GM21381 (cell line): ENCODE data around the gene CDKL4.
"Not testable (repeated sequence)": the region's sequence is repeated elsewhere in the genome, so short reads cannot be mapped to it uniquely, and the experiment has no call there.

ENCODE experiments used
- ATAC-seq: cut with Tn5 transposase; IDR thresholded peaks from one replicate; pipeline ENCODE4 v1.9.1; 2021; ENCODE audit warnings: mild to moderate bottlenecking, moderate library complexity; ENCODE audit not compliant: unreplicated experiment

CDKL4 gene

DNA sequence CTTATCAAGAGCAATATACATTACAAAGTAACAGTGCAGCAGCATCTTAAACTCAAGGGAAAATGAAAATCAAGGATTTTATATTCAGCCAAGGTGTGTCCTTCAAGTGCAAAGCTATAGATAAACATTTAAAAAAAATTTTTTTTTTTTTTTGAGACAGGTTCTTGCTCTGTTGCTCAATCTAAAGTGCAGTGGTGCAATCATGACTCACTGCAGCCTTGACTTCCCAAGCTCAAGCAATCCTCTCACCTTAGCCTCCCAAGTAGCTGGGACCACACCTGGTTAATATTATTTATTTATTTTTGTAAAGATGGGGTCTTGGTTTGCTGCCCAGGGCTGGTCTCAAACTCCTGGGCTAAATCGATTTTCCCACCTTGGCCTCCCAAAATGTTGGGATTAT lies 9.0 kb downstream of the CDKL4 start:
- ATAC-seq = no peak

GRCh38 chr2:39232141-39232540 lies 11.6 kb downstream of the CDKL4 start:
- ATAC-seq = no peak

- peak; percentile 22 for ATAC-seq
Measured at GRCh38 chr2:39228413-39229209, 15.2 kb downstream of the CDKL4 start.

DNA sequence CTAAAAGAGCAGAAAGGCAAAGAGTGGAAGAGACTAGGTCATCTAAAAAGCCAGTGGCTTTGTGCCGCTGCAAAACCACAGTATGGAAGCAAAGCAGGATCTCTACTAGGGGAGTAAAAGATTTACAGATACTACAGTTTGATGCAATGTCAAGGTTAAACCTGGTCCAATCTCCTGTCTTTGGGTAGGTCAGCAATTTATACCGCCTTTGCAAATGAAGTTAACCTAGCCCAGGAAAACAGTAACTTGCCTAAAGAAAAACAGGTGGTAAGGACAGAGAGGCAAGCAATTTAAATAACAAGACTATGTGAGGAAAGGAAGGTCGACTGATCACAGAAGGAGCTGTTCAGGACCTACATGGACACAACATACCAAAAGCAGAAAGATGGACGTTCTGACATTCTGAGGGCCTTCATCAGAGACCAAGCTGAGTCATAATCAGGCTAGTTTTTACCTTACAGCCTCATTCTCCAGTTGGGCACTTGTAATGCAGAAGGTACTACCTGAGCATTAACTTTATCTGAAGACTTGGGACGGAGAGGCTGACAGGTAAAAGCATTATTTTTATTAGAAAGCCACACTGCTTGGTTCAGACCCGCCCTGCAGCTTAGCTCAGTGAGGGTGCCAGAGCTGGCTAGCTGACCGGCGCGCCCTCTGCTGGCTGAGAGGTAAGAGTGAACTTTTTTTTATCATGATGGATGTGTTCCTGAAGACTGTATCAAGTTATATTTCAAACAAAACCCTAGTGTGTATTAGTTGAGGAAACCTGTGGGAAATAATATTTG lies 15.9 kb downstream of the CDKL4 start:
- peak; percentile 77 for ATAC-seq

DNA sequence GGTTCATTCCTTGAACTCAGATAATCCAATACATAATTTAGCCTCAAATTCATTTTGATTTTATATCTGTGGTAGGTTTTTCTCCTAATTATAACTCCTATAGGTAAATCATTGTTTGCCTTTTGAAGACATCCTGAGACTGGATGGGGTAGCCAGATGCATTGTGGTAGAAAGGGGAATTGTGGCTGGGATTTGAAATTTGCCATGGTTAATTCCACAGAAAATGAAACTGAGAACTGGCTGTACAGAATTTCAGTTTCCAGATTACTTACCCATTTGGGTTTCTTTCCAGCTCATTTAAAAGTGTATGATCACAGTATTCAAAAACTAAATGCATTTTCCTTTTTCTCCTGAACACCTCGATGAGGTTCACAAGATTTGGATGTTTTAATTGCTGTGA lies 18.2 kb downstream of the CDKL4 start:
- ATAC-seq = no peak

GRCh38 chr2:39223909-39224308 lies 19.9 kb downstream of the CDKL4 start:
- ATAC-seq = no peak

DNA sequence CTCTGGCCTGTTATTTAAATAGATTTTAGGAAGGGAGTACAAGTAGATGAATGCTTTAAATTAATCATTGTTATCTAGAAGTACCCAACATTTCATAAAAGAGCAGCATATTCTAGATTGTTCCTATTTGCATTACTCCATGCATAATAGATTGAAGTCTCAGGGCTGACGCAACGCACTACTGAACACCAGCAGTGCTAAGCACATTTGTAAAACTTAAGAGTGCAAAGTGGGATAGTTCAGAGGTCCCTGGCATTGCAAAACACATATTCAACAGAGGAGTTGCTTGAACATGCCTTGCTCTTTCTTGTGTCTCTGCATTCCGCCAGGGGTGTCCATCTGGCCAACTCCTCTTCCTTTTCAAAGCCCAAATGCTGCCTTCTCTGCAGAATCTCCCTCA lies 22.3 kb downstream of the CDKL4 start:
- ATAC-seq = no peak

- ATAC-seq = no peak
Measured at GRCh38 chr2:39220136-39220535, 23.6 kb downstream of the CDKL4 start.

GRCh38 chr2:39218391-39218790 lies 25.4 kb downstream of the CDKL4 start:
- no peak for ATAC-seq

- peak; percentile 38 for ATAC-seq
Measured at GRCh38 chr2:39217192-39217550, 26.6 kb downstream of the CDKL4 start.

DNA sequence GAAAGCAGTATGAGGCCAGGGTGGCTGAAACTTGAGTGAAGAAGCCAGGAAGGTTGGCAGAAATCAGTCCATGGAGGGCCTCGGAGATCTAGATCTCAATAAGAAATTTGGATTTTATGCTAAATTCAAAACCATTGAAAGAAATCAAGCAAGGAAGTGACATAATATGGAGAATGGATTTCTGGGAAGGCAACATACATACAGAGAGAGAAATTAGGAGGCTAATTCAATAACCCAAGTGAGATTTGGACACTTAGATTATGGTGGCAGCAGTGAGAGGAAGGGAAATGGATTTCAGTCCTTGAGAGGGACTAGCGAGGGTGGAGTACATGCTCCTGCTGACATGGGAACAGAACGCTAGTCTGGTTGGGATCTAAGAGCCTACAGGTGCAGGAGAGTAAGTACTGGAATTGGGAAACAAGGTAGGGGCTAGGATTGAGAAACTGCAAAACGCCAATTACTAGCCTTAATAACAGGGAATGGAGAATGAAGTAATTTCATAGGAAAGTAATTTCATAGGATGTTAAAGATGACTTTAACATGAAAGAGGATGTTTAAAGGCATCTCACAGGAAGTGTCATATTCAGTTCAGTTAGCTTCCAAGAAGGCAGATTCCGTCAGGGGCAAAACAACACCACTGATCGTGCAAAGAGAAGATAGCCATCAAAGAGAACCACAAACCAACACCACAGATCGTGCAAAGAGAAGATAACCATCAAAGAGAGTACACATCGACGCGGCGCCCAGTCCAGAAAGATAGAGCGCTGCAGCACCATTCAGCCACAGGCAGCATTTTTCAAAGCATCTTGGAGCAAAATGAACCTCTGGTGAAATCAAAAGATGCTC lies 27.2 kb downstream of the CDKL4 start:
- ATAC-seq = peak; percentile 65

DNA sequence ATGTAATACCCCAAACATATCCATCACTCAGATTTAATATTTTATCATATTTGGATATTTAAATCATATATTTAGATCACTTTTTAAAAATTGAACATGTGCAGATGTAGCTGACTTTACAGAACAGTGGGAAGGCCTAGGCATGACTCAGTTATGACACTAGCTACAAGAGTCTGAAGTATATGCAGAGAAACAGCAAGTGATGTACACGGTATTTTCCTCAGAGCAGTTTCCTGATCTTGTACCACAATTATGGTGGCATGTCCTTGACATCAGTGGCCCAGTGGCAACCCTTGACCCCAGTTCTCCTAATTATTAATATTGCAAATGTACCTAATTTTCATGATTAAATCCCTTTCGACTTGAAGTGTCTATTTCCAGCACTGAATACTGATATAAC lies 28.2 kb downstream of the CDKL4 start:
- ATAC-seq = no peak

- ATAC-seq = no peak
Measured at GRCh38 chr2:39213015-39213414, 30.8 kb downstream of the CDKL4 start.

DNA sequence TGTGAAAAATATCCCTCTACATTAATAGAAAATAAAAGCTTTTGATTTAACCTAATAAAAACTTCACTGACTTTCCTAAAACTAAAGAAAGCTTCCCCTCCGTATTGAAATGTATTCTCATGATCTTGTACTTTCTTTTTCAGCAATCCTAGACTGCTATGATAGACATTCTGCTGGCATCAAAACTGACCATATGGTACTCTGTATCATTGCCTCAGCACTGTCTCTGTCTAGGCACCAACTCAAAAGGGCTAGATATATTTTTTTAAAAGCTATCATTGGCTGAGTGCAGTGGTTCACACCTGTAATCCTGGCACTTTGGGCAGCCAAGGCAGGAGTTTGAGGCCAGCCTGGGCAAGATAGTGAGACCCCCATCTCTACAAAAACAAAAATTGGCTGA lies 32.9 kb downstream of the CDKL4 start:
- ATAC-seq = no peak

DNA sequence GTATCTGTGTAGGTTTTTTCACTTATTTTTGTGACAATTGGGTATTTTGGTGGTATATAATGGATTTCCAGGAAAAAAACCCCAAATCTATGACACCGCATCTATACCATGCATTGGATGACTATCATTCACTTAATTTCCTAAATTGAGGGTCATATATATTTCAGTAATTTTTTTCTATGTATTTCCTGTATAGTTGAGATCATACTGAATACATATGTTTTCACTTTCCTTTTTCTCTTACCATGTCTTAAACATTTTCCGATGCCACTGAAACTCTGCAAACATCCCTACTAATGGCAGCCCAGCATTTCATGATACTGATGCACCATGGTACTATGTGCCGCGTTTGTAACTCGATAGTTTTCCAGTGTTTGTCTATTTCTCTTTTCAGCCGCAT lies 40.4 kb downstream of the CDKL4 start:
- no peak for ATAC-seq

DNA sequence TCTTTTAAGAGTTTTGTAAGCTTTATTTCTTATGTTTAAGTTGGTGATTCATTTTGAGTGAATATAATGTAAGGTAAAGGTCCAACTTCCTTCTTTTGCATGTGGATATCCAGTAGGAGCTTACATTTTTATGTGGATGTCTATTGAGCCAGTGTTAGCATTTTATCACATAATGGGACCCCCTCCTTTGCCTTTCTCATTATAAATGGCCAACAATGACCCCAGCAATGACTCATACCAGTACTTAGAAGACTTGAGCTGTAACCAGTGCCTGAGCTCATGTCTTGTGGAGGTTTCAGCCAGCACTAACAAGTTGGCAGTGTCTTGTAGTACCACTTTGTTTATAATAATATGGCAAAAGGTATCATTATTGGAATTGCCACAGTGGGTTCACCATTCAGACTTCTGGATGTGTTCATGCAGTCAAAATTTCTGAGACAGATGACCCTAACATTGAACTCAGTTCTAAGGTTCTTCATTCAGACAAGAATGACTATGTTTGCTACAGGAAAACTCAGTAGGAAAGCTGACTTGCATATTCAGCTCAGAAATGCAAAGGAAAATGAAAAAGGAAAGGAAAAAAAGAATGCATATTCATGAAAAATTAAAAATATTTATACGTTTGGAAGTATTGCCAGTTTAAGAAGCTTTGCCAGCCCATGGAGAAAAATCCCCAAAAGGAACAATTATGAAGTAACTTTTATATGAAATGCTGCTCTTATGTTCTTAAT lies 41.0 kb downstream of the CDKL4 start:
- no peak for ATAC-seq

DNA sequence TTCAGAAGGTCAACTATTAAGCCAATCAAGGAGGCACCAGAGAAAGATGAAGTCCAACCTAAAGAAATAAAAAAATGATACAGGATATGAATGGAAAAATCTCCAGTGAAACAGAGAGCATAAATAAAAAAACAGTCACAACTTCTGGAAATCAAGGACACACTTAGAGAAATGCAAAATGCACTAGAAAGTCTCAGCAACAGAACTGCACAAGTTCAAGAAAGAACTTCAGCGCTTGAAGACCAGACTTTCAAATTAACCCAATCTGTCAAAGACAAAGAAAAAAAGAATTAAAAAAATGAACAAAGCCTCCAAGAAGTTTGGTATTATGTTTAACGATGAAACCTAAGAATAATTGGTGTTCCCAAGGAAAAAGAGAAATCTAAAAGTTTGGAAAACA lies 46.8 kb downstream of the CDKL4 start:
- ATAC-seq = not testable (repeated sequence)

DNA sequence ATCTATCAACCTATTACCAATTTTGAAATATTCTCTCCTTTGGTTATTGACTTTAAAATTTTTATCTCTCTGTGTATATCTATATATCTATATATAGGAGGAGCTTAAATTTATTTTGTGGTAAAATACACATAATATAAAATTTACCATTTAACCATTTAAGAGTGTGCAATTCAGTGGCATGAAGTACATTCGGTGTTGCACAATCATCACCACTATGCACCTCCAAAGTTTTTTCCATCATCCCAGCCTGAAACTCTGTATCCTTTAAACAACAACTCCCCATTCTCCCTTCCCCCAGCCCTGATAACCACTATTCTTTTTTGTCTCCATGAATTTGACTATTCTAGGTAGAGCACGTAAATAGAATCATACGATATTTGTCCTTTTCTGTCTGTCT lies 49.1 kb downstream of the CDKL4 start:
- no peak for ATAC-seq

- ATAC-seq = no peak
Measured at GRCh38 chr2:39188960-39189494, 54.7 kb downstream of the CDKL4 start.

- ATAC-seq = no peak
Measured at GRCh38 chr2:39183673-39184072, 60.1 kb downstream of the CDKL4 start.

GRCh38 chr2:39181297-39181696 lies 62.5 kb downstream of the CDKL4 start:
- no peak for ATAC-seq
